ENCODE measurements around the gene ATF2. TPM values are rescaled to one million over a fixed set of nuclear protein-coding genes. Genes with fewer than 3 reads are reported as not detected.

The ATF2 gene
- total and polyA plus RNA-seq, 2 of the 4 experiments (the other 2 are of a cell fraction) = 23.2 to 60.0 TPM

DNA sequence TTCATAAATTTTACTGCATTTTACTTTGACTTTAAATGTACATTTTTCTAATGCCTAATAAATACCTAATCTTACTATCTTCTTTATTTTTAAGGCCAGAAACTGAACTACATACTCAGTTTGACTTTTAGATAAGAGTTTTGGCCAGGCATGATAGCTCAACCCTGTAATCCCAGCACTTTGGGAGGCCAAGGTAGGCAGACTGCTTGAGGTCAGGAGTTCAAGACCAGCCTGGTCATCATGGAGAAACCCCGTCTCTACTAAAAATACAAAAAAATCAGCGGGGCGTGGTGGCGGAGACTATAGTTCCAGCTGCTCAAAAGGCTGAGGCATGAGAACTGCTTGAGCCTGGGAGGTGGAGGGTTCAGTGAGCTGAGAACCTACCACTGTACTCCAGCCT lies 9.1 kb downstream of the ATF2 start:
- Histone ChIP-seq H3K9me1 (ENCODE audit: insufficient read depth, low read length) (peaks cover 12% of the 10 kb centered on the region), H2AFZ (replicated peaks; ENCODE audit: low read length, poor library complexity) (no peak overlapping the region), H3K4me2 (ENCODE audit: low read depth, low read length) (no peak overlapping the region), H3K27ac (ENCODE audit: insufficient read depth, low read length) (no peak overlapping the region), H3K18ac (ENCODE audit: low read depth, low read length) (no peak overlapping the region), H2BK120ac (ENCODE audit: low read depth, low read length) (no peak overlapping the region), H3K56ac (ENCODE audit: extremely low read depth, insufficient read depth, low read length) (no peak overlapping the region), H3K14ac (replicated peaks; ENCODE audit: low read depth, low read length) (no peak overlapping the region), H2AK9ac (replicated peaks; ENCODE audit: low read depth, low read length, poor library complexity) (no peak overlapping the region), H2BK20ac (ENCODE audit: low read depth, low read length) (no peak overlapping the region), H4K5ac (ENCODE audit: low read depth, low read length) (no peak overlapping the region), H3K36me3 (ENCODE audit: control insufficient read depth, insufficient read depth, low read length) (0 out of 2 replicates have a peak, but pooled peaks cover 2% of the 10 kb centered on the region), H3K9me3 (ENCODE audit: control insufficient read depth, insufficient read depth, low read length) (no peaks in the 10 kb centered on the region), H3K27me3 (ENCODE audit: control insufficient read depth, insufficient read depth, low read length) (no peaks in the 10 kb centered on the region), H3K9ac (ENCODE audit: low read depth, low read length) (no peak overlapping the region), H3K23ac (ENCODE audit: low read depth, low read length) (no peak overlapping the region), H3K4ac (ENCODE audit: low read depth, low read length) (no peak overlapping the region), H4K8ac (ENCODE audit: low read depth in 2 of 2, low read length in 2 of 2) (no peak overlapping the region), H3K79me1 (ENCODE audit: low read depth in 1 of 2, low read length in 2 of 2) (peaks cover 15 to 54% of the 10 kb centered on the region in 2 experiments), H2BK15ac (ENCODE audit: low read depth, low read length) (no peak overlapping the region), H4K91ac (ENCODE audit: insufficient read depth, low read depth, low read length) (no peak overlapping the region), H2AK5ac (ENCODE audit: low read depth, low read length) (no peak overlapping the region), H3K4me1 (ENCODE audit: control insufficient read depth, insufficient read depth, low read length) (peaks cover 6% of the 10 kb centered on the region), H2BK5ac (ENCODE audit: low read depth, low read length, poor library complexity, severe bottlenecking) (no peak overlapping the region), H3K4me3 (ENCODE audit: insufficient read depth, low read depth, low read length) (no peak overlapping the region), H4K20me1 (ENCODE audit: insufficient read depth, low read length) (peaks cover 80% of the 10 kb centered on the region)
- intact Hi-C loops (cut with micrococcal nuclease) = no loop called here
- ChIA-PET POLR2A (ENCODE audit: unreplicated experiment) (no interaction called here), CTCF (interaction anchor here (0.7 kb wide), 1 partner anchor 790 kb away, joined by 4 read pairs; no protein-coding TSS in a partner anchor)
- ATAC-seq (ENCODE audit: low read depth) (no peak), DNase-seq (no peak)
- in situ Hi-C loops (cut with MboI; ENCODE audit: low sequenced_read_pairs) = no loop called here
- dilution Hi-C loops (cut with HindIII; ENCODE audit: low sequenced_read_pairs, unreplicated experiment) = no loop called here
- WGBS, 2 experiments (ENCODE audit: extremely low coverage in 2 of 2, insufficient read length in 1 of 2) = no CpG with 5 or more reads among the region's 4 CpGs
- no peak for TF ChIP-seq CHD1 (IDR thresholded peaks at IDR 0.05; ENCODE audit: low read depth, low read length)
- TF ChIP-seq, protein P1, sequence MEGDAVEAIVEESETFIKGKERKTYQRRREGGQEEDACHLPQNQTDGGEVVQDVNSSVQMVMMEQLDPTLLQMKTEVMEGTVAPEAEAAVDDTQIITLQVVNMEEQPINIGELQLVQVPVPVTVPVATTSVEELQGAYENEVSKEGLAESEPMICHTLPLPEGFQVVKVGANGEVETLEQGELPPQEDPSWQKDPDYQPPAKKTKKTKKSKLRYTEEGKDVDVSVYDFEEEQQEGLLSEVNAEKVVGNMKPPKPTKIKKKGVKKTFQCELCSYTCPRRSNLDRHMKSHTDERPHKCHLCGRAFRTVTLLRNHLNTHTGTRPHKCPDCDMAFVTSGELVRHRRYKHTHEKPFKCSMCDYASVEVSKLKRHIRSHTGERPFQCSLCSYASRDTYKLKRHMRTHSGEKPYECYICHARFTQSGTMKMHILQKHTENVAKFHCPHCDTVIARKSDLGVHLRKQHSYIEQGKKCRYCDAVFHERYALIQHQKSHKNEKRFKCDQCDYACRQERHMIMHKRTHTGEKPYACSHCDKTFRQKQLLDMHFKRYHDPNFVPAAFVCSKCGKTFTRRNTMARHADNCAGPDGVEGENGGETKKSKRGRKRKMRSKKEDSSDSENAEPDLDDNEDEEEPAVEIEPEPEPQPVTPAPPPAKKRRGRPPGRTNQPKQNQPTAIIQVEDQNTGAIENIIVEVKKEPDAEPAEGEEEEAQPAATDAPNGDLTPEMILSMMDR (conservative IDR thresholded peaks at IDR 0.05; ENCODE audit: low read depth, low read length) = no peak
- TF ChIP-seq ELK1 (IDR thresholded peaks at IDR 0.05; ENCODE audit: borderline replicate concordance, low read depth, low read length) = no peak
- no peak for TF ChIP-seq NFE2L2 (IDR thresholded peaks at IDR 0.05; ENCODE audit: low read depth, low read length)
- no peak for TF ChIP-seq MAFK (IDR thresholded peaks at IDR 0.05; ENCODE audit: low read depth, low read length)
- no peak for TF ChIP-seq POLR2A (IDR thresholded peaks at IDR 0.05; ENCODE audit: low read depth, low read length)
- TF ChIP-seq RFX5 (IDR thresholded peaks at IDR 0.05; ENCODE audit: low read depth, low read length) = no peak
- no peak for TF ChIP-seq FOS (IDR thresholded peaks at IDR 0.05; ENCODE audit: low read depth, low read length)
- TF ChIP-seq MXI1 (IDR thresholded peaks at IDR 0.05; ENCODE audit: borderline replicate concordance, low read depth, low read length) = no peak
- no peak for TF ChIP-seq RCOR1 (IDR thresholded peaks at IDR 0.05; ENCODE audit: insufficient replicate concordance, low read length)
- no TSS peak for BruUV-seq (replicated peaks)

Data from IMR-90 (cell line).